Mesendoderm (in vitro differentiated cells): ENCODE measurements around the gene PDK3.

Source experiments
- DNase-seq: peaks from one replicate; pipeline ENCODE4 v3.0.0; 2013
- H2AK5ac ChIP-seq: 2 replicates; pipeline ENCODE4 v1.6.1; 2013; ENCODE audit warnings: low read length, inconsistent platforms
- H2BK120ac ChIP-seq: 2 replicates; pipeline ENCODE4 v1.6.1; 2013; ENCODE audit warnings: low read depth, mild to moderate bottlenecking, low read length, moderate library complexity, mixed read lengths
- H2BK15ac ChIP-seq: replicated peaks from 2 replicates; pipeline ENCODE4 v1.6.1; 2013; ENCODE audit warnings: low read depth, mild to moderate bottlenecking, moderate library complexity
- H2BK5ac ChIP-seq: 2 replicates; pipeline ENCODE4 v1.6.1; 2013; ENCODE audit warnings: low read length, inconsistent platforms
- H3K18ac ChIP-seq: 2 replicates; pipeline ENCODE4 v1.6.1; 2013; ENCODE audit warnings: mild to moderate bottlenecking, low read length, mixed read lengths
- H3K23ac ChIP-seq: one replicate; pipeline ENCODE4 v1.6.1; 2013; ENCODE audit warnings: low read length
- H3K27ac ChIP-seq: 2 replicates; pipeline ENCODE4 v1.5.1; 2013; ENCODE audit warnings: low read depth, mild to moderate bottlenecking, inconsistent platforms, low read length, moderate library complexity
- H3K27me3 ChIP-seq: 2 replicates; pipeline ENCODE4 v1.6.1; 2013; ENCODE audit warnings: low read length, control low read depth, mild to moderate bottlenecking, inconsistent platforms; ENCODE audit not compliant: insufficient read depth, poor library complexity
- H3K36me3 ChIP-seq: 2 replicates; pipeline ENCODE4 v1.6.1; 2013; ENCODE audit warnings: low read length, inconsistent platforms; ENCODE audit not compliant: control insufficient read depth, insufficient read depth
- H3K4ac ChIP-seq: one replicate; pipeline ENCODE4 v1.6.1; 2013; ENCODE audit warnings: low read depth, mild to moderate bottlenecking, low read length, moderate library complexity
- H3K4me1 ChIP-seq: 2 replicates; pipeline ENCODE4 v1.6.1; 2013; ENCODE audit warnings: low read depth, low read length, inconsistent platforms; ENCODE audit not compliant: control insufficient read depth
- H3K4me2 ChIP-seq: 2 replicates; pipeline ENCODE4 v1.6.1; 2013; ENCODE audit warnings: low read length
- H3K4me3 ChIP-seq: 2 replicates; pipeline ENCODE4 v1.5.1; 2013; ENCODE audit warnings: mild to moderate bottlenecking, low read length
- H3K56ac ChIP-seq: one replicate; pipeline ENCODE4 v1.6.1; 2013; ENCODE audit warnings: low read length
- H3K79me1 ChIP-seq: 2 replicates; pipeline ENCODE4 v1.6.1; 2013; ENCODE audit warnings: low read length, inconsistent platforms
- H3K79me2 ChIP-seq: 2 replicates; pipeline ENCODE4 v1.6.1; 2013; ENCODE audit warnings: mild to moderate bottlenecking, low read length; ENCODE audit not compliant: control insufficient read depth, insufficient read depth
- H3K9ac ChIP-seq: 2 replicates; pipeline ENCODE4 v1.6.1; 2013; ENCODE audit warnings: low read length, inconsistent platforms
- H4K5ac ChIP-seq: one replicate; pipeline ENCODE4 v1.6.1; 2013; ENCODE audit warnings: low read length
- H4K8ac ChIP-seq: one replicate; pipeline ENCODE4 v1.6.1; 2013; ENCODE audit warnings: low read depth, mild to moderate bottlenecking, control low read depth, low read length, moderate library complexity
- WGBS: extraction: QIAGEN DNeasy Blood & Tissue Kit; methylation state at CpG from one replicate; pipeline ENCODE4 v1.1.7; 2013; ENCODE audit warnings: low lambda C conversion rate, missing lambda C conversion rate; ENCODE audit not compliant: insufficient coverage; ENCODE audit errors: extremely low coverage; 5-methylcytosine and 5-hydroxymethylcytosine counted together

Gene PDK3

GRCh38 chrX:24528605-24529004, 63.5 kb downstream of the PDK3 start:
- no peak overlapping the region for H2BK5ac ChIP-seq

GRCh38 chrX:24536551-24536950, 71.5 kb downstream of the PDK3 start:
- no peak overlapping the region for H3K18ac ChIP-seq
- H2BK5ac ChIP-seq: no peak overlapping the region
- H3K4me3 ChIP-seq: no peak overlapping the region
- H3K4ac ChIP-seq: no peak overlapping the region
- H3K23ac ChIP-seq: no peak overlapping the region
- H2BK15ac ChIP-seq: no peak overlapping the region
- H3K79me2 ChIP-seq: no peaks in the 10 kb centered on the region
- no peak overlapping the region for H2BK120ac ChIP-seq
- H3K4me2 ChIP-seq: no peak overlapping the region
- H3K4me1 ChIP-seq: no peaks in the 10 kb centered on the region
- H3K79me1 ChIP-seq: no peaks in the 10 kb centered on the region
- H4K5ac ChIP-seq: no peak overlapping the region
- H2AK5ac ChIP-seq: no peak overlapping the region
- H3K9ac ChIP-seq: no peak overlapping the region
- H4K8ac ChIP-seq: no peak overlapping the region
- H3K56ac ChIP-seq: no peak overlapping the region
- H3K27ac ChIP-seq: no peak overlapping the region
- H3K27me3 ChIP-seq: no peaks in the 10 kb centered on the region
- no peak for DNase-seq
- H3K36me3 ChIP-seq: no peaks in the 10 kb centered on the region

More at GRCh38 chrX:24528605-24529004, 63.5 kb downstream of the PDK3 start:
- Histone ChIP-seq H3K27me3 (no peaks in the 10 kb centered on the region), H2AK5ac (no peak overlapping the region), H4K8ac (no peak overlapping the region), H4K5ac (no peak overlapping the region), H2BK120ac (no peak overlapping the region), H3K27ac (no peak overlapping the region), H3K79me1 (no peaks in the 10 kb centered on the region), H3K4me1 (no peaks in the 10 kb centered on the region), H3K18ac (no peak overlapping the region), H3K23ac (no peak overlapping the region), H2BK15ac (no peak overlapping the region), H3K9ac (no peak overlapping the region), H3K79me2 (no peaks in the 10 kb centered on the region), H3K36me3 (no peaks in the 10 kb centered on the region), H3K4ac (no peak overlapping the region), H3K4me2 (no peak overlapping the region), H3K56ac (no peak overlapping the region), H3K4me3 (no peak overlapping the region)
- peak; percentile 38 for DNase-seq
- no CpG with 5 or more reads among the region's 1 CpG for WGBS

- H2BK15ac ChIP-seq: no peak overlapping the region
- H3K4me3 ChIP-seq: no peak overlapping the region
- H3K4me2 ChIP-seq: no peak overlapping the region
- H3K4ac ChIP-seq: no peak overlapping the region
- no peak overlapping the region for H3K23ac ChIP-seq
- no peak overlapping the region for H3K9ac ChIP-seq
- H3K36me3 ChIP-seq: no peaks in the 10 kb centered on the region
- H2BK120ac ChIP-seq: no peak overlapping the region
- no peak overlapping the region for H3K56ac ChIP-seq
- no peak overlapping the region for H4K8ac ChIP-seq
- H3K79me2 ChIP-seq: no peaks in the 10 kb centered on the region
- H3K27ac ChIP-seq: no peak overlapping the region
- H3K18ac ChIP-seq: no peak overlapping the region
- no peak for DNase-seq
- no peak overlapping the region for H2AK5ac ChIP-seq
- no peaks in the 10 kb centered on the region for H3K27me3 ChIP-seq
- no CpG with 5 or more reads among the region's 4 CpGs for WGBS
- H3K79me1 ChIP-seq: no peaks in the 10 kb centered on the region
- H4K5ac ChIP-seq: no peak overlapping the region
- H3K4me1 ChIP-seq: no peaks in the 10 kb centered on the region
- H2BK5ac ChIP-seq: no peak overlapping the region
These were observed 77.7 kb downstream of the PDK3 start for GRCh38 chrX:24542756-24543155.

DNA sequence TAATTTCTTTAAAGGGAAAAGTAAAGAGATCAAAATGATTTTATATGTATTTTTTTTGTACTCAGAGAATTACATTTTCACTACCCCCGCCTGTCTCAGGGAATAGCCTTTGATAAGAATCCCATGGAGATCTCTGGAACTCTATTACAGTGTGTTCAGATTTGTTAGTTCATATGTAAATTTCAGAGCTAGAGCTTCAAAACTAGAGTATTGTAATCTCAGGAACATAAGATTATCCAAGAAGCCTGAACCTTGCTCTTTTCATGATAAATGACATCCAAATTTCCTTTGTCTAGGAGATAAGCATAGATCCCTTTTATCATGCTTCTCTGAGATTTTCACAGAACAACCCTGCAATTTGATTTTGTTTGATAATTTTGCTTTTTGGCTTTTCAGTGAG, 82.9 kb downstream of the PDK3 start:
- Histone ChIP-seq H2AK5ac (no peak overlapping the region), H3K79me1 (no peaks in the 10 kb centered on the region), H3K79me2 (no peaks in the 10 kb centered on the region), H3K9ac (no peak overlapping the region), H3K23ac (no peak overlapping the region), H2BK15ac (no peak overlapping the region), H3K18ac (no peak overlapping the region), H3K27ac (no peak overlapping the region), H3K56ac (no peak overlapping the region), H3K4me3 (no peak overlapping the region), H3K36me3 (no peaks in the 10 kb centered on the region), H2BK120ac (no peak overlapping the region), H4K8ac (no peak overlapping the region), H3K27me3 (no peaks in the 10 kb centered on the region), H3K4me1 (no peaks in the 10 kb centered on the region), H2BK5ac (no peak overlapping the region), H3K4me2 (no peak overlapping the region), H4K5ac (no peak overlapping the region), H3K4ac (no peak overlapping the region)
- no peak for DNase-seq
- WGBS: no CpG with 5 or more reads among the region's 1 CpG

DNA sequence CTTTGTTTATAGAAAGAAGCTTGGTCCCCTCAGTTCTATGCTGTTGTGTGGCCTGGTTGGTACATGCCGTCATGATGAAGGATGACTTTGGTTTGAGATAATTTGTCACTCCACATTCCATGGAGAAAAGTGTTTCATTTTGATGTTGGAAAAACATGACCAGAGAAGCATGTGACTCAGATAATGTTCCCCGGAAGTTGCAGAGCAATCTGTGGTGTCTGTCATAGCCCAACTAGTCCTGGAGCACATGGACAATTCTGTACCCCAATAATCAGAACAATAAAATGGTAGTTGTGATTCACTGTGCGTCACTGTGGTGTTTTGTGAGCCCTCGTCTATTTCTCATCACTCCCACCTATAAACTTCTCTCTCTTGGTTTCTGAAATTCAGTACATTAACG, 85.1 kb downstream of the PDK3 start:
- Histone ChIP-seq H3K9ac (no peak overlapping the region), H2BK15ac (no peak overlapping the region), H2BK5ac (no peak overlapping the region), H3K79me2 (no peaks in the 10 kb centered on the region), H2AK5ac (no peak overlapping the region), H3K27me3 (no peaks in the 10 kb centered on the region), H3K56ac (no peak overlapping the region), H3K4ac (no peak overlapping the region), H3K4me1 (no peaks in the 10 kb centered on the region), H3K18ac (no peak overlapping the region), H2BK120ac (no peak overlapping the region), H3K36me3 (no peaks in the 10 kb centered on the region), H3K4me3 (no peak overlapping the region), H3K79me1 (no peaks in the 10 kb centered on the region), H3K4me2 (no peak overlapping the region), H4K8ac (no peak overlapping the region), H3K23ac (no peak overlapping the region), H3K27ac (no peak overlapping the region), H4K5ac (no peak overlapping the region)
- no peak for DNase-seq
- no CpG with 5 or more reads among the region's 5 CpGs for WGBS

- Histone ChIP-seq H3K4me1 (no peaks in the 10 kb centered on the region), H3K23ac (no peak overlapping the region), H4K8ac (no peak overlapping the region), H2AK5ac (no peak overlapping the region), H3K4ac (no peak overlapping the region), H4K5ac (no peak overlapping the region), H3K36me3 (no peaks in the 10 kb centered on the region), H2BK120ac (no peak overlapping the region), H3K79me1 (no peaks in the 10 kb centered on the region), H3K18ac (no peak overlapping the region), H2BK5ac (no peak overlapping the region), H3K27ac (no peak overlapping the region), H2BK15ac (no peak overlapping the region), H3K27me3 (no peaks in the 10 kb centered on the region), H3K4me3 (no peak overlapping the region), H3K56ac (no peak overlapping the region), H3K9ac (no peak overlapping the region), H3K4me2 (no peak overlapping the region), H3K79me2 (no peaks in the 10 kb centered on the region)
- DNase-seq: no peak
- no CpG with 5 or more reads among the region's 4 CpGs for WGBS
These were observed 87.9 kb downstream of the PDK3 start for GRCh38 chrX:24553011-24553410.
